Loucy (cell line): ENCODE data around the gene CRAMP1.

Source experiments
- H2AFZ ChIP-seq: fragments of 200-600 bp; sonication (generic); 2 replicates; pipeline ENCODE4 v1.6.0; 2016; ENCODE audit warnings: antibody characterized with exemption, mild to moderate bottlenecking, low read length, moderate library complexity
- H3F3A ChIP-seq: fragments of 200-600 bp; 2 replicates; pipeline ENCODE4 v1.6.0; 2016; ENCODE audit warnings: antibody characterized with exemption, low read depth, mild to moderate bottlenecking
- H3K27me3 ChIP-seq: fragments of 200-600 bp; sonication (generic); 2 replicates; pipeline ENCODE4 v1.6.1; 2014; ENCODE audit warnings: low read length, mild to moderate bottlenecking; ENCODE audit not compliant: insufficient read depth, poor library complexity, severe bottlenecking
- H3K36me3 ChIP-seq: fragments of 200-600 bp; sonication (generic); 2 replicates; pipeline ENCODE4 v1.6.1; 2016; ENCODE audit warnings: low read length; ENCODE audit not compliant: insufficient read depth
- H3K4me1 ChIP-seq: fragments of 200-600 bp; sonication (generic); 2 replicates; pipeline ENCODE4 v1.5.1; 2014; ENCODE audit warnings: low read length, mild to moderate bottlenecking; ENCODE audit not compliant: insufficient read depth, poor library complexity, severe bottlenecking
- H3K4me2 ChIP-seq: fragments of 200-600 bp; sonication (generic); 2 replicates; pipeline ENCODE4 v1.6.0; 2014; ENCODE audit warnings: antibody characterized with exemption, low read length, low read depth, mild to moderate bottlenecking; ENCODE audit not compliant: poor library complexity, severe bottlenecking
- H3K4me3 ChIP-seq: fragments of 200-600 bp; sonication (generic); 2 replicates; pipeline ENCODE4 v1.5.1; 2014; ENCODE audit warnings: low read length, mild to moderate bottlenecking, mixed read lengths; ENCODE audit not compliant: poor library complexity, severe bottlenecking
- H3K79me2 ChIP-seq: fragments of 200-600 bp; sonication (generic); 2 replicates; pipeline ENCODE4 v1.6.1; 2014; ENCODE audit warnings: low read length; ENCODE audit not compliant: insufficient read depth
- H3K9ac ChIP-seq: fragments of 200-600 bp; sonication (generic); 2 replicates; pipeline ENCODE4 v1.6.0; 2014; ENCODE audit warnings: mild to moderate bottlenecking, low read depth, low read length, moderate library complexity; ENCODE audit not compliant: poor library complexity, severe bottlenecking
- H3K9me2 ChIP-seq: fragments of 200-600 bp; sonication (generic); replicated peaks from 2 replicates; pipeline ENCODE4 v1.6.1; 2016; ENCODE audit warnings: low read depth, low read length, mixed read lengths
- H3K9me3 ChIP-seq: fragments of 200-600 bp; sonication (generic); 2 replicates; pipeline ENCODE4 v1.6.1; 2014; ENCODE audit warnings: mild to moderate bottlenecking, antibody characterized with exemption, low read length, low read depth; ENCODE audit not compliant: insufficient read depth
- H4K20me1 ChIP-seq: fragments of 200-600 bp; sonication (generic); 2 replicates; pipeline ENCODE4 v1.6.0; 2014; ENCODE audit warnings: antibody characterized with exemption, low read length, mild to moderate bottlenecking; ENCODE audit not compliant: insufficient read depth, poor library complexity, severe bottlenecking
- CTCF ChIP-seq: fragments of 200-600 bp; sonication (generic); conservative IDR thresholded peaks from 2 replicates; pipeline ENCODE4 v1.5.1; 2014; ENCODE audit warnings: mild to moderate bottlenecking, antibody characterized with exemption, low read length
- EZH2phosphoT487 ChIP-seq: fragments of 200-600 bp; IDR thresholded peaks from 2 replicates; pipeline ENCODE4 v1.6.1; 2018; ENCODE audit warnings: antibody characterized with exemption, mild to moderate bottlenecking, moderate library complexity, borderline replicate concordance

Gene CRAMP1

GRCh38 chr16:1674306-1674705 is 62.1 kb downstream of the CRAMP1 start:
- no peaks in the 10 kb centered on the region for H3K4me1 ChIP-seq
- no peaks in the 10 kb centered on the region for H3K9me2 ChIP-seq
- H4K20me1 ChIP-seq = no peaks in the 10 kb centered on the region
- H3K36me3 ChIP-seq = peaks cover 22% of the 10 kb centered on the region; the same call in 1 of the 2 replicates
- H3K79me2 ChIP-seq = peaks cover 10% of the 10 kb centered on the region
- H3K27me3 ChIP-seq = no peaks in the 10 kb centered on the region
- no peak overlapping the region for H3K4me3 ChIP-seq
- H3K4me2 ChIP-seq = no peak overlapping the region
- no peak overlapping the region for H2AFZ ChIP-seq
- no peaks in the 10 kb centered on the region for H3K9me3 ChIP-seq
- TF ChIP-seq EZH2phosphoT487 (no peak), CTCF (no peak)
- no peaks in the 10 kb centered on the region for H3F3A ChIP-seq
- H3K9ac ChIP-seq = no peak overlapping the region

- Histone ChIP-seq H3K4me3 (no peak overlapping the region), H3K9ac (no peak overlapping the region), H2AFZ (no peak overlapping the region), H3K9me2 (no peaks in the 10 kb centered on the region), H3K36me3 (peaks cover 19% of the 10 kb centered on the region; the same call in 1 of the 2 replicates), H3K4me2 (no peak overlapping the region), H3K9me3 (no peaks in the 10 kb centered on the region), H4K20me1 (peaks cover under 1% of the 10 kb centered on the region), H3K79me2 (peaks cover 17% of the 10 kb centered on the region), H3K4me1 (no peaks in the 10 kb centered on the region), H3F3A (no peaks in the 10 kb centered on the region), H3K27me3 (no peaks in the 10 kb centered on the region)
- TF ChIP-seq EZH2phosphoT487 = no peak
- TF ChIP-seq CTCF = no peak
These were observed 62.8 kb downstream of the CRAMP1 start for GRCh38 chr16:1674751-1675664.

- Histone ChIP-seq H3K4me1 (peaks cover 3% of the 10 kb centered on the region), H4K20me1 (peaks cover 12% of the 10 kb centered on the region), H3K9me2 (no peaks in the 10 kb centered on the region), H3K36me3 (peaks cover 8% of the 10 kb centered on the region; the same call in 1 of the 2 replicates), H3K9ac (no peak overlapping the region), H2AFZ (no peak overlapping the region), H3K9me3 (no peaks in the 10 kb centered on the region), H3F3A (no peaks in the 10 kb centered on the region), H3K79me2 (peaks cover 34% of the 10 kb centered on the region), H3K27me3 (no peaks in the 10 kb centered on the region), H3K4me3 (no peak overlapping the region), H3K4me2 (no peak overlapping the region)
- no peak for TF ChIP-seq CTCF
- no peak for TF ChIP-seq EZH2phosphoT487
These were observed 64.5 kb downstream of the CRAMP1 start for GRCh38 chr16:1676661-1677060.
